ENCODE results near the gene KCNE3. TPM values are rescaled to one million over a fixed set of nuclear protein-coding genes. Genes with fewer than 3 reads are reported as not detected.

KCNE3 gene
- polyA plus RNA-seq, 1 donor (not counting 4 experiments of a cell fraction or from before 2014, with no cell fraction given) = not detected

GRCh38 chr11:74450318-74450717, 17.0 kb downstream of the KCNE3 start:
- FAIRE-seq = no peak
- Histone ChIP-seq H3K27ac (ENCODE audit: control insufficient read depth, insufficient read depth, low read length) (no peak overlapping the region), H3K9me3 (ENCODE audit: control insufficient read depth, low read depth, low read length) (no peaks in the 10 kb centered on the region), H3K9ac (ENCODE audit: control insufficient read depth, extremely low read depth, insufficient read depth, low read length) (no peak overlapping the region), H3K4me3 (ENCODE audit: control insufficient read depth in 2 of 3, extremely low read depth in 1 of 3, insufficient read depth in 2 of 3, low read depth in 1 of 3, low read length in 3 of 3) (no peak overlapping the region), H3K79me2 (ENCODE audit: control insufficient read depth, insufficient read depth, low read length) (no peaks in the 10 kb centered on the region), H3K4me1 (ENCODE audit: control insufficient read depth, extremely low read depth, insufficient read depth, low read length) (no peaks in the 10 kb centered on the region), H2AFZ (ENCODE audit: control insufficient read depth, low read length) (no peak overlapping the region), H3K4me2 (ENCODE audit: control insufficient read depth, extremely low read depth, insufficient read depth, low read depth, low read length) (no peak overlapping the region), H3K36me3 (ENCODE audit: control insufficient read depth in 2 of 2, extremely low read depth in 1 of 2, insufficient read depth in 2 of 2, low read length in 2 of 2) (no peaks in the 10 kb centered on the region), H3K9me1 (ENCODE audit: control insufficient read depth, extremely low read depth, insufficient read depth, low read length) (no peaks in the 10 kb centered on the region), H3K27me3 (ENCODE audit: control insufficient read depth, extremely low read depth, insufficient read depth, low read length) (peaks cover 6% of the 10 kb centered on the region), H4K20me1 (ENCODE audit: control insufficient read depth, extremely low read depth, insufficient read depth, low read length) (no peaks in the 10 kb centered on the region)
- no peak for TF ChIP-seq EZH2 (IDR thresholded peaks at IDR 0.05; ENCODE audit: low read length)
- no peak for TF ChIP-seq CTCF (optimal IDR thresholded peaks at IDR 0.05 in 1 of 3, IDR thresholded peaks at IDR 0.05 in 1 of 3, conservative IDR thresholded peaks at IDR 0.05 in 1 of 3; ENCODE audit: extremely low read depth in 1 of 3, insufficient read depth in 2 of 3, low read length in 3 of 3)
- dilution Hi-C loops (cut with MboI; ENCODE audit: extremely low pct_ligation_motif_present, low sequenced_read_pairs) = no loop called here
- DNase-seq (ENCODE audit: low read depth, low spot score) = no peak

DNA sequence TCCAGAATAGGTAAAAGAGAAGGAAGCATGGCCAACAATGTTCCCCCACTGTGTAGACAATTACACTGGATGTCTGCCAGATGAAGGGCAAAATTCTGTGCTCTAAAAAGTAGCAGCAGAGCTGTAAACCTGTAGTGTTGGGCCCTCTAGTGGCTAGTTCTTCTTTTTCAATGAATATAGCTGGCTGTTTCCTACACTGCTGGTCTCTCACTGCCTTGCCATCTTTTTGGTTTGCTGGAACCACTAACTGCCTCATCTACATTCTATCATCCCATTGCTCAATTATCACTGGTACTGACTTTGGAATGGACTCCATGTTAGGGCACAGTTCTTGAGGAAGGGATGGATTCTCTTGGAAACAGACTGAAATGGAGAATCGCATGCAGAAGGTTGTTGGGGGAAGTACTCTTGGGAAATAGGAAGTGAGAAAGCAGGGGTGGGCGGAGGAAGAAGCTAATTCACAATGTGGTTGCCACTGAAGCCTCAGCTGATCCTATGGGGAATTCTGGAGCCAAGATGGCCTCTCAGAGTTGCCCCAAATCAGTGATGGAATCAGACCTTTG, 17.9 kb downstream of the KCNE3 start:
- no peaks in the 10 kb centered on the region for H3K4me1 ChIP-seq (ENCODE audit: control insufficient read depth, extremely low read depth, insufficient read depth, low read length)
- no peaks in the 10 kb centered on the region for H3K9me3 ChIP-seq (ENCODE audit: control insufficient read depth, low read depth, low read length)
- DNase-seq (ENCODE audit: low read depth, low spot score) = peak; percentile 23
- H3K4me3 ChIP-seq (ENCODE audit: control insufficient read depth in 2 of 3, extremely low read depth in 1 of 3, insufficient read depth in 2 of 3, low read depth in 1 of 3, low read length in 3 of 3) = no peak overlapping the region
- H3K27me3 ChIP-seq (ENCODE audit: control insufficient read depth, extremely low read depth, insufficient read depth, low read length) = peaks cover 6% of the 10 kb centered on the region
- H3K36me3 ChIP-seq (ENCODE audit: control insufficient read depth in 2 of 2, extremely low read depth in 1 of 2, insufficient read depth in 2 of 2, low read length in 2 of 2) = no peaks in the 10 kb centered on the region
- FAIRE-seq = no peak
- no peaks in the 10 kb centered on the region for H4K20me1 ChIP-seq (ENCODE audit: control insufficient read depth, extremely low read depth, insufficient read depth, low read length)
- H3K27ac ChIP-seq (ENCODE audit: control insufficient read depth, insufficient read depth, low read length) = no peak overlapping the region
- H3K9ac ChIP-seq (ENCODE audit: control insufficient read depth, extremely low read depth, insufficient read depth, low read length) = no peak overlapping the region
- H3K4me2 ChIP-seq (ENCODE audit: control insufficient read depth, extremely low read depth, insufficient read depth, low read depth, low read length) = no peak overlapping the region
- dilution Hi-C loops (cut with MboI; ENCODE audit: extremely low pct_ligation_motif_present, low sequenced_read_pairs) = loop anchor here (25.0 kb wide), 1 partner anchor 187 kb away; no protein-coding TSS in a partner anchor
- H2AFZ ChIP-seq (ENCODE audit: control insufficient read depth, low read length) = no peak overlapping the region
- peak; percentile 66 to 82 (median 67) for TF ChIP-seq CTCF (optimal IDR thresholded peaks at IDR 0.05 in 1 of 3, IDR thresholded peaks at IDR 0.05 in 1 of 3, conservative IDR thresholded peaks at IDR 0.05 in 1 of 3; ENCODE audit: extremely low read depth in 1 of 3, insufficient read depth in 2 of 3, low read length in 3 of 3)
- no peak for TF ChIP-seq EZH2 (IDR thresholded peaks at IDR 0.05; ENCODE audit: low read length)
- H3K79me2 ChIP-seq (ENCODE audit: control insufficient read depth, insufficient read depth, low read length) = no peaks in the 10 kb centered on the region
- H3K9me1 ChIP-seq (ENCODE audit: control insufficient read depth, extremely low read depth, insufficient read depth, low read length) = no peaks in the 10 kb centered on the region

Measured in keratinocyte (primary cell).